ENCODE data around the gene DGKH. TPM values are rescaled to one million over a fixed set of nuclear protein-coding genes. Genes with fewer than 3 reads are reported as not detected.

Gene DGKH
- total RNA-seq, 1 donor from 2014 or later = 14.5 TPM

GRCh38 chr13:42054798-42055499 lies 6.5 kb downstream of the DGKH start:
- H3K36me3 Mint-ChIP-seq (ENCODE audit: unreplicated experiment) = peaks cover 9% of the 10 kb centered on the region
- no peak for DNase-seq (ENCODE audit: extremely low spot score, unreplicated experiment)
- no peak overlapping the region for H3K27ac Mint-ChIP-seq (ENCODE audit: unreplicated experiment)
- peaks cover 3% of the 10 kb centered on the region for H3K9me3 Mint-ChIP-seq (ENCODE audit: unreplicated experiment)
- no peak for TF ChIP-seq CTCF (IDR thresholded peaks at IDR 0.05)
- peaks cover 11% of the 10 kb centered on the region for H3K4me1 Mint-ChIP-seq (ENCODE audit: unreplicated experiment)
- H3K4me3 Mint-ChIP-seq (ENCODE audit: unreplicated experiment) = no peak overlapping the region
- no peaks in the 10 kb centered on the region for H3K27me3 Mint-ChIP-seq (ENCODE audit: unreplicated experiment)

GRCh38 chr13:42055500-42056085 lies 7.1 kb downstream of the DGKH start:
- no peak for DNase-seq (ENCODE audit: extremely low spot score, unreplicated experiment)
- H3K9me3 Mint-ChIP-seq (ENCODE audit: unreplicated experiment) = peaks cover 3% of the 10 kb centered on the region
- no peak for TF ChIP-seq CTCF (IDR thresholded peaks at IDR 0.05)
- H3K27ac Mint-ChIP-seq (ENCODE audit: unreplicated experiment) = no peak overlapping the region
- H3K4me1 Mint-ChIP-seq (ENCODE audit: unreplicated experiment) = peaks cover 8% of the 10 kb centered on the region
- H3K4me3 Mint-ChIP-seq (ENCODE audit: unreplicated experiment) = no peak overlapping the region
- no peaks in the 10 kb centered on the region for H3K27me3 Mint-ChIP-seq (ENCODE audit: unreplicated experiment)
- H3K36me3 Mint-ChIP-seq (ENCODE audit: unreplicated experiment) = peaks cover 13% of the 10 kb centered on the region

DNA sequence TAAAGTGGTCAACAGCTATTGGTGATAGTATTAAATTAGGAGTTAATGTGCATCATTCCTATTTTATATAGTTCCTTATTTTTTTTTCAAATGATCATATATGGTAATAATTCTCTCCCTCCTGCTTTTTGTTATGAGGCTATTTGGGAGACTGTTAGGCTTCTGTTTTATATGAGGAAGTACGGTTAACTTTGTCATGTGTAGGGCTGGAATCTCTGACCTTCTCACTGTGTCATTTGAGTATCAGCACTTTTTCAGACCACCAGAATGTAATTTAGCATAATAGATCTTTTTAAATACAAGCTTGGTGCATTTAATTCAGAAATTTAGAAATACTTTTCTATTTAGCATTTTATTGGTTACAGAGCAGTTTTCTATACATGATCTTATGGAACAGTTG lies 7.7 kb downstream of the DGKH start:
- no peak for DNase-seq (ENCODE audit: extremely low spot score, unreplicated experiment)
- no peak overlapping the region for H3K27ac Mint-ChIP-seq (ENCODE audit: unreplicated experiment)
- TF ChIP-seq CTCF (IDR thresholded peaks at IDR 0.05) = no peak
- H3K9me3 Mint-ChIP-seq (ENCODE audit: unreplicated experiment) = peaks cover 3% of the 10 kb centered on the region
- no peak overlapping the region for H3K4me3 Mint-ChIP-seq (ENCODE audit: unreplicated experiment)
- H3K4me1 Mint-ChIP-seq (ENCODE audit: unreplicated experiment) = peaks cover 8% of the 10 kb centered on the region
- H3K27me3 Mint-ChIP-seq (ENCODE audit: unreplicated experiment) = no peaks in the 10 kb centered on the region
- peaks cover 18% of the 10 kb centered on the region for H3K36me3 Mint-ChIP-seq (ENCODE audit: unreplicated experiment)

DNA sequence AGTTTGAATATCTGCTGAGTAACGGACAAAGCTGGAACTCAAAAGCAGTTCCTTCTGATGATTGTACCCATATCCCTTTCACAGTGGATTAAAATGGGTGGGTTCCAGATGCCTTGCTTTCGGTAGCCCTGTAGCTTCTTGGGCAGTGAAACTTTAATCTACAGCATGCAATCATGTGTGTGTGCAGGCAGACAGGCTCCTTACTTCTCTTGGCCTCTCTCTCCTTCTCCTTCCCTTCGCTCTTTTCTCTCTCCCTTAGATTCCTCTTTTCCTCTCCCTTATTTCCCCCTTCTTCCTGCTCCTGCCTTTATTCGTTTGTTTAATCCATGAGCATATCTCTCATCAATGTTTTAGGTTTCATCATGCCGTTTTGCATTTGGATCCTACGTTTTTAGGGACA lies 8.1 kb downstream of the DGKH start:
- Mint-ChIP-seq H3K4me3 (ENCODE audit: unreplicated experiment) (no peak overlapping the region), H3K9me3 (ENCODE audit: unreplicated experiment) (peaks cover 3% of the 10 kb centered on the region), H3K27me3 (ENCODE audit: unreplicated experiment) (no peaks in the 10 kb centered on the region), H3K4me1 (ENCODE audit: unreplicated experiment) (peaks cover 6% of the 10 kb centered on the region), H3K36me3 (ENCODE audit: unreplicated experiment) (peaks cover 18% of the 10 kb centered on the region), H3K27ac (ENCODE audit: unreplicated experiment) (no peak overlapping the region)
- no peak for DNase-seq (ENCODE audit: extremely low spot score, unreplicated experiment)
- no peak for TF ChIP-seq CTCF (IDR thresholded peaks at IDR 0.05)

DNA sequence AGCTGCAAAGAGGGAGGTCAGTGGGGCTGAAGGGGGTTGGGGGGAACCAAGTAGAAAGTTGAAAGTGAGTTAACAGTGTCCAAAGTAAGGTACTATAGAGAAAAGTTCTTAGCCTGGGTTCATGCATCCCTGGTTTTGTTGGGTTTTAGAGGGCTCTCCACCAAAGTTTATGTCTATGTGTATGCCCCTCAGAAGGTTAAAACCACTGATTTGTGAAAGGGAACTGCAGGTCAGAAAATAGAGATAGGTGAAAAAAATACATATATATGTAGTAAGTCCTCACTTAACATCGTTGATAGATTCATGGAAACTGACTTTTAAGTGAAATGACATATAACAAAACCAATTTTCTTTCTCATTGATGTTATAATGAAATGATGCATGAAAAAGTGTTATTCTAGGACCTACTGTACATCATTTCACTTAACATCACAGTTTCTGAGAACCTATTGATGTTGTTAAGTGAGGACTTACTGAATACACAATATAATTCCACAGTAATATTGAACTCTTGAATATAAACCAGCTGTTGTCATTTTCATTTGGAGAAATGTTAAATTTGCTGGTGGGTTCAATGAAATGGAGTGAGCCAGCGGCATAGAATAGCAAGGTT lies 9.6 kb downstream of the DGKH start:
- H3K9me3 Mint-ChIP-seq (ENCODE audit: unreplicated experiment) = peaks cover 3% of the 10 kb centered on the region
- H3K27ac Mint-ChIP-seq (ENCODE audit: unreplicated experiment) = no peak overlapping the region

More for the DNA sequence above, 9.6 kb downstream of the DGKH start:
- Mint-ChIP-seq H3K4me1 (ENCODE audit: unreplicated experiment) (peaks cover 5% of the 10 kb centered on the region), H3K27me3 (ENCODE audit: unreplicated experiment) (no peaks in the 10 kb centered on the region), H3K36me3 (ENCODE audit: unreplicated experiment) (peaks cover 20% of the 10 kb centered on the region), H3K4me3 (ENCODE audit: unreplicated experiment) (no peak overlapping the region)
- TF ChIP-seq CTCF (IDR thresholded peaks at IDR 0.05) = no peak
- DNase-seq (ENCODE audit: extremely low spot score, unreplicated experiment) = no peak
